ENCODE measurements around the gene KRTAP10-5.

GRCh38 chr21:44535963-44536362 lies 44.4 kb downstream of the KRTAP10-5 start:
- TF ChIP-seq, protein P1, sequence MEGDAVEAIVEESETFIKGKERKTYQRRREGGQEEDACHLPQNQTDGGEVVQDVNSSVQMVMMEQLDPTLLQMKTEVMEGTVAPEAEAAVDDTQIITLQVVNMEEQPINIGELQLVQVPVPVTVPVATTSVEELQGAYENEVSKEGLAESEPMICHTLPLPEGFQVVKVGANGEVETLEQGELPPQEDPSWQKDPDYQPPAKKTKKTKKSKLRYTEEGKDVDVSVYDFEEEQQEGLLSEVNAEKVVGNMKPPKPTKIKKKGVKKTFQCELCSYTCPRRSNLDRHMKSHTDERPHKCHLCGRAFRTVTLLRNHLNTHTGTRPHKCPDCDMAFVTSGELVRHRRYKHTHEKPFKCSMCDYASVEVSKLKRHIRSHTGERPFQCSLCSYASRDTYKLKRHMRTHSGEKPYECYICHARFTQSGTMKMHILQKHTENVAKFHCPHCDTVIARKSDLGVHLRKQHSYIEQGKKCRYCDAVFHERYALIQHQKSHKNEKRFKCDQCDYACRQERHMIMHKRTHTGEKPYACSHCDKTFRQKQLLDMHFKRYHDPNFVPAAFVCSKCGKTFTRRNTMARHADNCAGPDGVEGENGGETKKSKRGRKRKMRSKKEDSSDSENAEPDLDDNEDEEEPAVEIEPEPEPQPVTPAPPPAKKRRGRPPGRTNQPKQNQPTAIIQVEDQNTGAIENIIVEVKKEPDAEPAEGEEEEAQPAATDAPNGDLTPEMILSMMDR (IDR thresholded peaks at IDR 0.05), result no peak
- TF ChIP-seq, protein P2, sequence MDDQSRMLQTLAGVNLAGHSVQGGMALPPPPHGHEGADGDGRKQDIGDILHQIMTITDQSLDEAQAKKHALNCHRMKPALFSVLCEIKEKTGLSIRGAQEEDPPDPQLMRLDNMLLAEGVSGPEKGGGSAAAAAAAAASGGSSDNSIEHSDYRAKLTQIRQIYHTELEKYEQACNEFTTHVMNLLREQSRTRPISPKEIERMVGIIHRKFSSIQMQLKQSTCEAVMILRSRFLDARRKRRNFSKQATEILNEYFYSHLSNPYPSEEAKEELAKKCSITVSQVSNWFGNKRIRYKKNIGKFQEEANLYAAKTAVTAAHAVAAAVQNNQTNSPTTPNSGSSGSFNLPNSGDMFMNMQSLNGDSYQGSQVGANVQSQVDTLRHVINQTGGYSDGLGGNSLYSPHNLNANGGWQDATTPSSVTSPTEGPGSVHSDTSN (IDR thresholded peaks at IDR 0.05), result no peak
- TF ChIP-seq CEBPB (IDR thresholded peaks at IDR 0.05) (no peak), ZFP36 (IDR thresholded peaks at IDR 0.05; ENCODE audit: borderline replicate concordance, partially characterized antibody) (no peak)
